HG02852 (cell line): Measurements from ENCODE around the gene NIPBL.
A peak's percentile ranks its signal among the peaks of the same experiment; 100 is the strongest.
"Not testable (repeated sequence)": the region's sequence is repeated elsewhere in the genome, so short reads cannot be mapped to it uniquely, and the experiment has no call there.

Experiments used
- ATAC-seq: cut with Tn5 transposase; IDR thresholded peaks from one replicate; pipeline ENCODE4 v1.9.1; 2021; ENCODE audit warnings: mild to moderate bottlenecking, moderate library complexity; ENCODE audit not compliant: unreplicated experiment

NIPBL gene

DNA sequence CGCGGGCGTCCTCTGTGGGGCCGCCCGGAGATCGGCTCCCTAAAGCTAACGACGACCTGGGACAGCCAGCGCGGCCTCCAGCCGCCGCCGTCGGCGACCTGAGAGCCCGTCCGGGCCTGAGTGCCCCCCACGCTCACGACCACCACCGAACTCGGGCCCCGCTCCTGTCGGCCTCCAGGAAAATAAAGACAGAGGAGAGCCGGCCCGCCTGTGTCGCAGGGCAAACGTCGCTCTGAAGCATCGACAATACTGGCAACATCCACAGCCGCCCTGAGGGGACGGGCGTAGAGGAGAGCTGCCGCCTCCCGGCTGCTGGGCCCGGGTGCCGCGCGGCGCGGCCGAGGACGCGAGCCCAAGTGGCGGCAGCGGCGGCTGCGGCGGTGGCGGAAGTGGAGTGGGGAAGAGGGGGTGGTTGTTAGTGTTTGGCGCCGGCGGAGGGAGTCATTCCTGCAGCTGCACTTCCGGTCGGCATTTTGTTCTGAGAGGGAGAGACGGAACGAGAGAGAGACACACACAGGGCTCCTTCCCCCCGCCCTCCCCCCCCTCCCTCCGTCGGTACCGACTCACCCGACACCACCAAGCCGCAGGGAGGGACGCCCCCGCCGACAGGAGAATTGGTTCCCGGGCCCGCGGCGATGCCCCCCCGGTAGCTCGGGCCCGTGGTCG is at the start of gene NIPBL:
Gene NIPBL (plus strand): TSS at position 471 of the 666 bp plus-strand sequence. CDS start 76,928 bp downstream, outside the sequence.
- ATAC-seq = peak; percentile 64

- ATAC-seq = no peak
Measured at GRCh38 chr5:36832274-36832673, 44.3 kb upstream of the NIPBL start.

- ATAC-seq = no peak
Measured at GRCh38 chr5:36836831-36837230, 39.7 kb upstream of the NIPBL start.

GRCh38 chr5:36839489-36840476 is 36.8 kb upstream of the NIPBL start:
- no peak for ATAC-seq

DNA sequence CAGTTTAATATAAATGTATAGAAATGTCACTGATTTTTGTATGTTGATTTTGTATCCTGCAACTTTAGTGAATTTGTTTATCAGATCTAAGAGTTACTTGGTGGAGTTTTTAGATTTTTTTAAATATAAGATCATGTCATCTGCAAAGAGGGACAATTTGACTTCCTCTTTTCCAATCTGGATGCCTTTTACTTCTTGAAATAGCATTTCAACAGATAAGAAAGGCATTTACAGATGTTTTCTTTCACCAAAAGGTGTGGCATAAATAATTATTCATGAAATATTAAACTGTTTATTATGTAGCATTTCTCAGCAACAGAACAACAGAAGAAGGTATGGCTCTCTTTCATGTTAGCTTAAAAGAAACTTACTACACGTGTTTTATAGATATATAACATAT is 34.9 kb upstream of the NIPBL start:
- ATAC-seq = no peak

DNA sequence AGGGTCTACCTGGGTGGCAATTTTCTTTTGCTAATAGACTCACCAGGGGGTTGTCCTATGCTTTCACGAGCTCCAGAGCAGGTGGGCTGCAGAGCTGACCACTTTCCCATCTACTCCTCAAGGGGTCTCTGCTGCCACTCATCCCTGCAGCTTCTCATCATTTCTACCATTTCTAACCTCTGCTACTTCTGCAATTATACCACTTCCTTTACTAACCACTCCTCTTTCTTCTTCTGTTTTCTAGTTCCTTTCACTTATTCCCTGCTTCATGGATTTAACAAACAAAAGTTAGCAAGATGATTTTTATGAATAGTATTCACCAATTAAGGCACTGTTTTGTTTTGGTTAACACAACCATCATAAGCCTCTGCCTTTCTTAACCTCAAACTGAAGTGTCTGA is 34.5 kb upstream of the NIPBL start:
- ATAC-seq = no peak

GRCh38 chr5:36844305-36844704 is 32.3 kb upstream of the NIPBL start:
- no peak for ATAC-seq

GRCh38 chr5:36848545-36848944 is 28.0 kb upstream of the NIPBL start:
- ATAC-seq = not testable (repeated sequence)

DNA sequence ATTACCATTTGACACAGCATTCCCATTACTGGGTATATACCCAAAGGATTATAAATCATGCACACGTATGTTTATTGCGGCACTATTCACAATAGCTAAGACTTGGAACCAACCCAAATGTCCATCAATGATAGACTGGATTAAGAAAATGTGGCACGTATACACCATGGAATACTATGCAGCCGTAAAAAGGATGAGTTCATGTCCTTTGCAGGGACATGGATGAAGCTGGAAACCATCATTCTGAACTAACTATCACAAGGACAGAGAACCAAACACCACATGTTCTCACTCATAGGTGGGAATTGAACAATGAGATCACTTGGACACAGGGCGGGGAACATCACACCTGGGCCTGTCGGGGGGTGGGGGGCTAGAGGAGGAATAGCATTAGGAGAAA is 23.7 kb upstream of the NIPBL start:
- not testable (repeated sequence) for ATAC-seq

DNA sequence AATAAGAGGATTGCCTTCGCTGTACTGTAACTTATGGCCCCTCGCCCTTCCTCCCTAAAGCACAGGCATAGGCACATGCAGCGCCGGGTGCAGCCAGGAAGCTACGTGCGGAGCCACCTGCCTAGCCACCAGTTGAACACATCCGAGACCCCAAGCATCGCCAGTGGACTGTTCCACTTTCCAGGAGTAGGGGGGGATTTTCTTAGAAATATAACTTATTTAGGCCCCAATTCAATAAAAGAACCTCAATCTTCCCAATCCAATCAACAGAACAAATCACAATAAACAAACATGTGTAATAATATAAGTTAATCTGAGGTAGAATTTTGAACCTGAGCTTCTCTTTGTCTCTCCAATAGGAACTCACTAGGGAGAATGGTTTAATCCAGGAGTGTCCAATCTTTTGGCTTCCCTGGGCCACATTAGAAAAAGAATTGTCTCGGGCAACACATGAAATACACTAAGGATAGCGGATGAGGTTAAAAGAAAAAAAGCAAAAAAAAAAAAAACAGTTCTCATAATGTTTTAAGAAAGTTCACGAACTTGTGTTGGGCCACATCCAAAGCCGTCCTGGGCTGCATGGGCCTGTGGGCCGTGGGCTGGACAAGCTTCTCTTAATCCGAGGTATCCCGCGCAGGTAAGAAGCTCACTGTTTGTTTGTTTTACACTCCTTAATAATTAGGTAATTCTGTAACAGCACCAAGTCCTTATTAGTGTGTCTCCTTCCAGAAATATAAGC is 22.0 kb upstream of the NIPBL start:
- no peak for ATAC-seq

DNA sequence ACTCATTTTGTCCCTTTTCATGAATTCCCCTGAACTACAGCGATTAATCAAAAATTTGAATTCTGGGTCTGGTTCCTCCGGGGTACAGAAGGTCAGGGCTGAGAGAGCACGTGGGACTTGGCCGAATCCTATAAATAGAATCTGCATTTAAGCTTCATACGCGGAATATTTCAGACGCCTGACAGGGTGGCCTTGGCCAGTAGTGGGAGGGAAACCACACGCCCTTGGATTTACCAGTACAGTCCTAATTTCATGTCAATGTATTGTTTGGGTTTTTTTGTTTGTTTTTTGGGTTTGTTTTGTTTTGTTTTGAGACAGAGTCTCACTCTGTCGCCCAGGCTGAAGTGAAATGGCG is 21.5 kb upstream of the NIPBL start:
- ATAC-seq = no peak

GRCh38 chr5:36861871-36862270 is 14.7 kb upstream of the NIPBL start:
- no peak for ATAC-seq

DNA sequence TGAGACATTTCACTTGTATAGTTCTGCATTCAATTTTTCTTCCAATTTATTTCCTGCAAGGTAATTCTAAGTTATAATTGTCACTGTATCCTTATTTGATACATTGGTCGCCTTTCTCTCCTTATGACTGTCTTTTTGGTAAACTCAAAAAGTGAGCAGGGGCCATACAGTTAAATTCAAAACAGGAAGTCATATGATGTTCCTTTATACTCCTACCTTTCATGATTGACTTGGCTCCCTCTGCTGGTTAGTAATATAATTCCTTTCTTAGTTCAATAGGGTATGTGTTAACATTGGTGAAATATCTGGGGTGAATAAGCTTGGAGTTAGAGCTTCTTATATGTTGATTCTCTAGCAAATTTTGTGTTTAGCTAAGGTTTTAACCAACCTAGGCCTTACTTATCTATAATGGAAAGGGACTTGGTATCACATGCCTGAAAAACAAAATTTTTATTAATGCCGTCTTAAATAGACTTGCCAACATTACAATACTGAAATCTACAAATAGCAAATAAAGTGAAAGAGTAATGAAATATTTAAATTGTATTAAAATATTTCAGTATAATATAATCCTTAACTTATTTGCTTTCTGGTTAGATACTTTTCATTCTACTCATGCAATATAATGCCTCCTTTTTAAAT is 6.0 kb upstream of the NIPBL start:
- peak; percentile 83 for ATAC-seq

DNA sequence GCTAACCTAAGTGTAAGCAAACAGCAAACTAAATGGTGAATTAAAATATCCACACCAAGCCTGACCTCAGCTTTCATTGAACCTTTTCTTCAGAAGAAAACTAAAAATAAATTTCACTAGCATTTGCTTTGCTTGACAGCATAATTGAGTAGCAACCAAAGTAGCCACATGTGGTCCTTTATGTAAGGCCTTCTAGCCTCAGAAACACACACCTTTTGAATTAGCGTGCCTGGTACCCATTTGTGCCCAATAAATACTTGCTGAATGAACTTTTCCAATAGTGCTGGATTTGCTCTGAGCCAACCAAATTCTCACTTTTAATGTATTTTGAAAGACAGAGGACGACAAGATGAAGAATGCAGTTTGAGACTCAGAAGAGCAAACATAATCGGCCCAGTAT is 2.1 kb upstream of the NIPBL start:
- no peak for ATAC-seq

- no peak for ATAC-seq
Measured at GRCh38 chr5:36875051-36875789, 1.3 kb upstream of the NIPBL start.

- ATAC-seq = peak; percentile 61
Measured at GRCh38 chr5:36875790-36876298, 725 bp upstream of the NIPBL start.

- peak; percentile 21 for ATAC-seq
Measured at GRCh38 chr5:36876965-36877666, 547 bp downstream of the NIPBL start.

DNA sequence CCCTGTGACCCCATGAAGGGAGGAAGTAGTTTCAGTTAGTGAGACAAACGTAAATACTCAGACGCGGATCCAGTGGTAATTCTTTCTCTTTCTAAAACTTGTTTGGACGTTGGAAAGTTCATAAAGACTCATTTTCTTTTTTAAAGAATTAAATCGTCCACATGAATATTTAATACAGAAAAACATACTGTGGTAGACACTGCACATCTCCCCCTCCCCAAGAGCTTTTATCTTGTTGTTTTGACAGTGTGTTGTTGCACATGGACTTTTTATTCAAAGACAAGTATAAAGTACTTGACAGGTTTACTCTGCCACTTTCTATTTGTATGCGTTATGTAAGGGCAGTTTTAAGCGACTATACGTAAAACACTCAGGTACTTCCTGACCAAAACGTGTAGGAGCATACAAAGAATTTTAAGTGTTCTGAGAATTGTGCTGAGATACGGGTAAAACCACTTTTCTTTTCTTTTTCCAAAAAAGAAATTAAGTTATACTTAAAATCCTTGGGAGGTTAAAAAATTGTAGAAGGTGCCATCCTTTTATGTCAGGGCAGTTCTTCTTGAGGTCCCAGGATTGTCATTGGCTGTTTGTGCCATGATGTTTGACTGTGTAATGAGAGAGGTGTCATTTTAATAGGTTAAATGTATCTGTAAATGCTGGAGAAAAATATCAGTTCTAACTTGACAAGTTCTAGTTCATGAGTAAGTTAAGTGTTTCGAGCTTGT is 1.3 kb downstream of the NIPBL start:
- no peak for ATAC-seq
